ENCODE results near the gene APPL1. TPM values are rescaled to one million over a fixed set of nuclear protein-coding genes. Genes with fewer than 3 reads are reported as not detected.

The APPL1 gene
- total and polyA plus RNA-seq, 2 of the 13 experiments (the other 11 are each of a cell fraction or from before 2014, with no cell fraction given): 14.3 to 29.0 TPM

GRCh38 chr3:57227204-57227929 is at the start of gene APPL1 (continued):
- TF ChIP-seq RNF219 (CRISPR knock-in tag; IDR thresholded peaks at IDR 0.05) (no peak), ZNF143 (CRISPR knock-in tag; IDR thresholded peaks at IDR 0.05) (peak; percentile 35; the same call in 1 of the 2 replicates), ZNF839 (CRISPR knock-in tag; IDR thresholded peaks at IDR 0.05; ENCODE audit: borderline replicate concordance) (no peak), TSC22D2 (CRISPR knock-in tag; IDR thresholded peaks at IDR 0.05; ENCODE audit: borderline replicate concordance) (no peak; the same call in 1 of the 2 replicates), HDAC6 (IDR thresholded peaks at IDR 0.05; ENCODE audit: low read depth, low read length) (no peak), SETDB1 (CRISPR knock-in tag; IDR thresholded peaks at IDR 0.05; ENCODE audit: borderline replicate concordance) (no peak), ZFP41 (CRISPR knock-in tag; IDR thresholded peaks at IDR 0.05; ENCODE audit: borderline replicate concordance) (peak; percentile 35; the same call in 1 of the 2 replicates), ZNF44 (CRISPR knock-in tag; IDR thresholded peaks at IDR 0.05) (peak; percentile 70; the same call in 1 of the 2 replicates), HHEX (CRISPR knock-in tag; IDR thresholded peaks at IDR 0.05) (no peak), WIZ (CRISPR knock-in tag; IDR thresholded peaks at IDR 0.05) (no peak), FOXC1 (CRISPR knock-in tag; IDR thresholded peaks at IDR 0.05; ENCODE audit: borderline replicate concordance) (no peak; the same call in 1 of the 2 replicates), HMGXB4 (CRISPR knock-in tag; IDR thresholded peaks at IDR 0.05; ENCODE audit: borderline replicate concordance in 1 of 2, low read depth in 1 of 2) (peak; percentile 45 to 72), HINFP (CRISPR knock-in tag; IDR thresholded peaks at IDR 0.05; ENCODE audit: low read depth) (0 out of 2 replicates have a peak, but pooled peaks have one; percentile 24), ZNF253 (CRISPR knock-in tag; IDR thresholded peaks at IDR 0.05; ENCODE audit: borderline replicate concordance) (peak; percentile 55; the same call in 1 of the 2 replicates), CCDC6 (CRISPR knock-in tag; IDR thresholded peaks at IDR 0.05) (peak; percentile 63; the same call in 1 of the 2 replicates), PRDM15 (CRISPR knock-in tag; IDR thresholded peaks at IDR 0.05) (no peak), RFXAP (CRISPR knock-in tag; IDR thresholded peaks at IDR 0.05; ENCODE audit: borderline replicate concordance) (no peak), SP4 (CRISPR knock-in tag; IDR thresholded peaks at IDR 0.05) (peak; percentile 91), MAFG (CRISPR knock-in tag; IDR thresholded peaks at IDR 0.05) (no peak)

All from HepG2 (cell line).